Endothelial cell of umbilical vein (primary cell): ENCODE data around the gene GNAQ. TPM values are rescaled to one million over a fixed set of nuclear protein-coding genes. Genes with fewer than 3 reads are reported as not detected.

Experiments
- BruUV-seq: library from RNA; stranded (reverse); fragments of 400-500 nt; replicated peaks from 2 replicates; lab custom pipeline; 2021; lab: Mats Ljungman, UMichigan
- CTCF ChIA-PET: fragments of 300-600, 350-600 bp; sonication (Branson Sonifier 250); formaldehyde crosslinking; loops from one replicate; lab custom pipeline; 2021; ENCODE audit warnings: antibody characterized with exemption, inconsistent platforms; lab: Charles Lee
- POLR2A ChIA-PET: fragments of 300-600, 350-600 bp; sonication (Branson Sonifier 250); formaldehyde crosslinking; loops from one replicate; lab custom pipeline; 2021; ENCODE audit warnings: antibody characterized with exemption, inconsistent platforms; lab: Charles Lee
- DNase-seq: peaks from one replicate; pipeline ENCODE4 v3.0.0-alpha.2; 2011; ENCODE audit warnings: low read depth, low spot score
- FAIRE-seq: peaks from 2 replicates; lab custom pipeline; 2011; peaks lifted over from hg19 to GRCh38; lab: Jason Lieb, UNC
- H2AFZ ChIP-seq: 2 replicates; pipeline ENCODE4 v1.6.0; 2012; ENCODE audit warnings: low read depth, low read length, control low read depth, inconsistent platforms
- H3K27ac ChIP-seq: 2 replicates; pipeline ENCODE4 v1.5.1; 2011; ENCODE audit warnings: low read depth, mild to moderate bottlenecking, control low read depth, low read length, moderate library complexity; ENCODE audit not compliant: insufficient read depth
- H3K27me3 ChIP-seq, 2 experiments: 2 replicates each; pipeline versions ENCODE4 v1.6.0 to v1.6.1; 2011; ENCODE audit warnings: low read length in 2 of 2, mixed read lengths in 1 of 2; ENCODE audit not compliant: control insufficient read depth in 2 of 2, insufficient read depth in 2 of 2
- H3K36me3 ChIP-seq, 2 experiments: 2 replicates in 1 of 2; 3 replicates in 1 of 2; pipeline ENCODE4 v1.5.1; 2011; ENCODE audit warnings: low read length in 2 of 2, mild to moderate bottlenecking in 1 of 2, moderate library complexity in 1 of 2; ENCODE audit not compliant: control insufficient read depth in 2 of 2, insufficient read depth in 2 of 2; ENCODE audit errors: extremely low read depth in 1 of 2
- H3K4me1 ChIP-seq: 3 replicates; pipeline ENCODE4 v1.5.1; 2011; ENCODE audit warnings: mild to moderate bottlenecking, low read length; ENCODE audit not compliant: control insufficient read depth, insufficient read depth; ENCODE audit errors: extremely low read depth
- H3K4me2 ChIP-seq: 2 replicates; pipeline ENCODE4 v1.6.1; 2011; ENCODE audit warnings: low read length, control low read depth, mixed read lengths; ENCODE audit not compliant: insufficient read depth
- H3K4me3 ChIP-seq, 3 experiments: fragments of 200-600 bp in 1 of 3; sonication (generic), shearing (Covaris generic) in 1 of 3; replicated peaks in 1 of 3; 2 replicates each; pipeline ENCODE4 v1.5.1; 2011 to 2016; ENCODE audit warnings: control low read depth in 3 of 3, low read length in 3 of 3, mild to moderate bottlenecking in 2 of 3, inconsistent platforms in 1 of 3, low read depth in 1 of 3, moderate library complexity in 1 of 3; ENCODE audit not compliant: insufficient read depth in 1 of 3
- H3K79me2 ChIP-seq: 2 replicates; pipeline ENCODE4 v1.6.0; 2012; ENCODE audit warnings: low read length, inconsistent platforms; ENCODE audit not compliant: control insufficient read depth, insufficient read depth
- H3K9ac ChIP-seq: replicated peaks from 2 replicates; pipeline ENCODE3; 2011; ENCODE audit warnings: low read length, control low read depth; ENCODE audit not compliant: insufficient read depth; ENCODE audit errors: extremely low read depth
- H3K9me1 ChIP-seq: replicated peaks from 3 replicates; pipeline ENCODE4 v1.6.0; 2011; ENCODE audit warnings: mild to moderate bottlenecking, low read length; ENCODE audit not compliant: control insufficient read depth, insufficient read depth; ENCODE audit errors: extremely low read depth
- H3K9me3 ChIP-seq: replicated peaks from 2 replicates; pipeline ENCODE4 v1.5.1; 2012; ENCODE audit warnings: low read length, inconsistent platforms; ENCODE audit not compliant: control insufficient read depth, insufficient read depth
- H4K20me1 ChIP-seq: replicated peaks from 2 replicates; pipeline ENCODE3; 2011; ENCODE audit warnings: mild to moderate bottlenecking, low read length; ENCODE audit not compliant: control insufficient read depth, insufficient read depth; ENCODE audit errors: extremely low read depth
- EZH2 ChIP-seq: IDR thresholded peaks from 2 replicates; pipeline ENCODE4 v1.6.1; 2012; ENCODE audit warnings: borderline replicate concordance, low read depth, mild to moderate bottlenecking, moderate library complexity, low read length, inconsistent platforms; ENCODE audit not compliant: severe bottlenecking
- FOS ChIP-seq: IDR thresholded peaks from 2 replicates; pipeline ENCODE4 v1.6.1; 2011; ENCODE audit warnings: mild to moderate bottlenecking, low read length, moderate library complexity, borderline replicate concordance; ENCODE audit not compliant: insufficient read depth
- GATA2 ChIP-seq: IDR thresholded peaks from 2 replicates; pipeline ENCODE4 v1.7.0; 2011; ENCODE audit warnings: low read depth, mild to moderate bottlenecking, moderate library complexity, mixed read lengths, low read length; ENCODE audit not compliant: insufficient read length, insufficient read depth
- JUN ChIP-seq: IDR thresholded peaks from 2 replicates; pipeline ENCODE4 v1.6.1; 2011; ENCODE audit warnings: borderline replicate concordance, low read depth; ENCODE audit not compliant: insufficient read length, insufficient read depth
- MYC ChIP-seq: IDR thresholded peaks from one replicate; pipeline ENCODE4 v1.6.1; 2011; ENCODE audit warnings: mild to moderate bottlenecking, low read depth, low read length
- POLR2AphosphoS5 ChIP-seq: IDR thresholded peaks from 2 replicates; pipeline ENCODE4 v1.6.1; 2012; ENCODE audit warnings: low read depth, mild to moderate bottlenecking, control low read depth, low read length, moderate library complexity; ENCODE audit not compliant: insufficient read depth
- dilution Hi-C: fragments of 300-500 bp; cut with MboI; formaldehyde crosslinking; loops from one replicate; pipeline ENCODE4 v1.15.0; 2019; ENCODE audit warnings: low sequenced_read_pairs; ENCODE audit not compliant: extremely low pct_ligation_motif_present
- intact Hi-C: fragments of 100-400 bp; cut with micrococcal nuclease; formaldehyde crosslinking; loops from one replicate; pipeline ENCODE4 v1.10.0; 2022
- polyA plus RNA-seq, 4 experiments: library from polyadenylated mRNA; depleted of rRNA in 3 of 4; stranded (reverse) in 3 of 4; unstranded in 1 of 4; fragments of >200 nt; gene quantifications; 2 replicates each; pipeline versions ENCODE4 v1.2.1 to v1.2.3, GENCODE V29; 2011 to 2012; ENCODE audit warnings: missing spikeins in 1 of 4
- total RNA-seq: library from RNA; stranded (reverse); gene quantifications from 2 replicates; pipeline ENCODE4 v1.2.3, GENCODE V29; 2021
- TF ChIP-seq, protein P1 (sequence below): IDR thresholded peaks from 2 replicates; pipeline ENCODE4 v1.6.1; 2011; ENCODE audit not compliant: insufficient read depth, insufficient read length
- TF ChIP-seq, protein P2 (sequence below), 2 donors: IDR thresholded peaks; 1 replicate in 1 of 2; 2 replicates in 1 of 2; pipeline ENCODE4 v1.5.1; 2011; ENCODE audit warnings: low read length in 2 of 2, mild to moderate bottlenecking in 2 of 2, moderate library complexity in 2 of 2, control low read depth in 1 of 2, inconsistent platforms in 1 of 2, low read depth in 1 of 2; ENCODE audit not compliant: insufficient read depth in 1 of 2; ENCODE audit errors: extremely low read depth in 1 of 2

Gene GNAQ
- total and polyA plus RNA-seq, 2 donors (not counting 3 experiments of a cell fraction or from before 2014, with no cell fraction given), result 26.1 to 67.3 TPM

DNA sequence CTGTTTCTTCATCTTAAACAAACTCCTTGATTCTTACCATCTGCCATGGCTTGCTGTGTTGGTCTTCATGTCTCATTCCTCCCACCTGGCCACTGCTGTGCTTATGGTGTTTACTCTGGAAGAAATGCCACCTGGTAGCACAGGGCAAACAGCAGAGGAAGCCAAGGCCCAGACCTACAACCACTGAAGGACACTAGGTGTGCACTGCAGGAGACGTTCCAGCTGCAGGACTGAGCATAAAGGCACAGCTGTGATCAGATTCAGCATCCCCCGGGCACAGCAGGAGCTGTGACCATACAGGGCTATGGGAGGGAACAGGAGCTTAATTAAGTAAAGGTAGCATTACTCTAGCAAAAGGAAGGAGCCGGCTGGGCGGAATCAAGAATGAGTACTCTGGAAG, 12.6 kb upstream of the GNAQ start:
- no peak overlapping the region for H3K4me3 ChIP-seq
- intact Hi-C loops, result no loop called here
- dilution Hi-C loops, result no loop called here
- H4K20me1 ChIP-seq, result no peaks in the 10 kb centered on the region
- no peak overlapping the region for H3K9ac ChIP-seq
- POLR2A ChIA-PET, result no interaction called here
- no peak overlapping the region for H3K27ac ChIP-seq
- FAIRE-seq (no peak), DNase-seq (no peak)
- TF ChIP-seq, protein P1, sequence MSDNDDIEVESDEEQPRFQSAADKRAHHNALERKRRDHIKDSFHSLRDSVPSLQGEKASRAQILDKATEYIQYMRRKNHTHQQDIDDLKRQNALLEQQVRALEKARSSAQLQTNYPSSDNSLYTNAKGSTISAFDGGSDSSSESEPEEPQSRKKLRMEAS, result no peak
- no peak for TF ChIP-seq EZH2
- TF ChIP-seq POLR2AphosphoS5, result no peak
- TF ChIP-seq MYC, result no peak
- TF ChIP-seq JUN, result no peak
- TF ChIP-seq, protein P2, sequence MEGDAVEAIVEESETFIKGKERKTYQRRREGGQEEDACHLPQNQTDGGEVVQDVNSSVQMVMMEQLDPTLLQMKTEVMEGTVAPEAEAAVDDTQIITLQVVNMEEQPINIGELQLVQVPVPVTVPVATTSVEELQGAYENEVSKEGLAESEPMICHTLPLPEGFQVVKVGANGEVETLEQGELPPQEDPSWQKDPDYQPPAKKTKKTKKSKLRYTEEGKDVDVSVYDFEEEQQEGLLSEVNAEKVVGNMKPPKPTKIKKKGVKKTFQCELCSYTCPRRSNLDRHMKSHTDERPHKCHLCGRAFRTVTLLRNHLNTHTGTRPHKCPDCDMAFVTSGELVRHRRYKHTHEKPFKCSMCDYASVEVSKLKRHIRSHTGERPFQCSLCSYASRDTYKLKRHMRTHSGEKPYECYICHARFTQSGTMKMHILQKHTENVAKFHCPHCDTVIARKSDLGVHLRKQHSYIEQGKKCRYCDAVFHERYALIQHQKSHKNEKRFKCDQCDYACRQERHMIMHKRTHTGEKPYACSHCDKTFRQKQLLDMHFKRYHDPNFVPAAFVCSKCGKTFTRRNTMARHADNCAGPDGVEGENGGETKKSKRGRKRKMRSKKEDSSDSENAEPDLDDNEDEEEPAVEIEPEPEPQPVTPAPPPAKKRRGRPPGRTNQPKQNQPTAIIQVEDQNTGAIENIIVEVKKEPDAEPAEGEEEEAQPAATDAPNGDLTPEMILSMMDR (IDR thresholded peaks at IDR 0.05; ENCODE audit: extremely low read depth in 1 of 2, insufficient read depth in 1 of 2, low read depth in 1 of 2, low read length in 2 of 2), result no peak
- no peak for TF ChIP-seq GATA2
- TF ChIP-seq FOS, result no peak
- H3K9me1 ChIP-seq, result no peaks in the 10 kb centered on the region
- no peaks in the 10 kb centered on the region for H3K36me3 ChIP-seq
- no peaks in the 10 kb centered on the region for H3K9me3 ChIP-seq
- H3K79me2 ChIP-seq, result no peaks in the 10 kb centered on the region
- BruUV-seq, result no TSS peak
- no peak overlapping the region for H3K4me2 ChIP-seq
- no peaks in the 10 kb centered on the region for H3K27me3 ChIP-seq
- H2AFZ ChIP-seq, result no peak overlapping the region
- CTCF ChIA-PET, result interaction anchor here (3.4 kb wide), 1 partner anchor 9 kb away, joined by 22 read pairs; no protein-coding TSS in a partner anchor
- peaks cover 3% of the 10 kb centered on the region for H3K4me1 ChIP-seq
